GM12873 (cell line): Measurements from ENCODE around the gene DYNLT5.

Source experiments
- TF ChIP-seq, protein P1 (sequence below): IDR thresholded peaks from 2 replicates; pipeline ENCODE4 v1.5.1; 2012; ENCODE audit warnings: low read depth, mild to moderate bottlenecking, moderate library complexity, low read length, control low read depth; ENCODE audit not compliant: insufficient read depth; ENCODE audit errors: missing control alignments

The DYNLT5 gene, protein sequence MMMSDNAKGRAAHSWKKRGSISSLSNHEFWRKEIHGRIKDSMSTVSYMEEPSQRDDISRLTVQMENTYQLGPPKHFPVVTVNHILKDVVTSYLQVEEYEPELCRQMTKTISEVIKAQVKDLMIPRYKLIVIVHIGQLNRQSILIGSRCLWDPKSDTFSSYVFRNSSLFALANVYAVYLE

DNA sequence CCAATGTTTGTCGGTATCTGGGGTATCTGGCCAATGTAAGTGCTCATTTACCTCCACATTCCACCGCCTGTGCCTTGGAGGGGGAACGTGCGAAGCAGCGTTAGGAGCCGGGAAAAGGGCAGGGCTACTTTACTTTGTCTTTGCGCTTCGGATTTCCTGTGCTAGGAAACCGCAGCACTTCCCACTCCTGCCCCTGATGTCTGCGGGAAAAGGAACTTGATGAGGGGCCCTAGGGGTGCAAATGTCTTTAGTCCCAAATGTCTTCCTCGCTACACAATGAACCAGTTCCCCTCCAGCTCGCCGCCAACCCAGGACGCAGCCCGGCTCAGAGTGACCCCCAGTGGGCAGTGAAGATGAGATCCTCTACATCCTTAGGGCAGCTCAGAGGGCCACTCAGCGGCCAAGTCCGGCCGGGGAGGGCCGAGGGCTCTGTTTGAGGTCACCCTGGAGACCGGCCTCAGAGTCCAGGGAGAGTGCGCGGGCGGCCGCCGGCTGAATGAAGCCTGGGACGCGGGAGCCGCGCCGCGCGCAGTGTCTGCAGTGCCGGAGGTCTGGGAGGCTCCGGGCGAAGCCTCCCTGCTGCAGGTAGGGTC is at the start of gene DYNLT5:
Gene DYNLT5 (plus strand): TSS at position 460 of the 593 bp plus-strand sequence. CDS start 2,200 bp downstream, outside the sequence.
- TF ChIP-seq, protein P1, sequence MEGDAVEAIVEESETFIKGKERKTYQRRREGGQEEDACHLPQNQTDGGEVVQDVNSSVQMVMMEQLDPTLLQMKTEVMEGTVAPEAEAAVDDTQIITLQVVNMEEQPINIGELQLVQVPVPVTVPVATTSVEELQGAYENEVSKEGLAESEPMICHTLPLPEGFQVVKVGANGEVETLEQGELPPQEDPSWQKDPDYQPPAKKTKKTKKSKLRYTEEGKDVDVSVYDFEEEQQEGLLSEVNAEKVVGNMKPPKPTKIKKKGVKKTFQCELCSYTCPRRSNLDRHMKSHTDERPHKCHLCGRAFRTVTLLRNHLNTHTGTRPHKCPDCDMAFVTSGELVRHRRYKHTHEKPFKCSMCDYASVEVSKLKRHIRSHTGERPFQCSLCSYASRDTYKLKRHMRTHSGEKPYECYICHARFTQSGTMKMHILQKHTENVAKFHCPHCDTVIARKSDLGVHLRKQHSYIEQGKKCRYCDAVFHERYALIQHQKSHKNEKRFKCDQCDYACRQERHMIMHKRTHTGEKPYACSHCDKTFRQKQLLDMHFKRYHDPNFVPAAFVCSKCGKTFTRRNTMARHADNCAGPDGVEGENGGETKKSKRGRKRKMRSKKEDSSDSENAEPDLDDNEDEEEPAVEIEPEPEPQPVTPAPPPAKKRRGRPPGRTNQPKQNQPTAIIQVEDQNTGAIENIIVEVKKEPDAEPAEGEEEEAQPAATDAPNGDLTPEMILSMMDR, result peak; percentile 4

DNA sequence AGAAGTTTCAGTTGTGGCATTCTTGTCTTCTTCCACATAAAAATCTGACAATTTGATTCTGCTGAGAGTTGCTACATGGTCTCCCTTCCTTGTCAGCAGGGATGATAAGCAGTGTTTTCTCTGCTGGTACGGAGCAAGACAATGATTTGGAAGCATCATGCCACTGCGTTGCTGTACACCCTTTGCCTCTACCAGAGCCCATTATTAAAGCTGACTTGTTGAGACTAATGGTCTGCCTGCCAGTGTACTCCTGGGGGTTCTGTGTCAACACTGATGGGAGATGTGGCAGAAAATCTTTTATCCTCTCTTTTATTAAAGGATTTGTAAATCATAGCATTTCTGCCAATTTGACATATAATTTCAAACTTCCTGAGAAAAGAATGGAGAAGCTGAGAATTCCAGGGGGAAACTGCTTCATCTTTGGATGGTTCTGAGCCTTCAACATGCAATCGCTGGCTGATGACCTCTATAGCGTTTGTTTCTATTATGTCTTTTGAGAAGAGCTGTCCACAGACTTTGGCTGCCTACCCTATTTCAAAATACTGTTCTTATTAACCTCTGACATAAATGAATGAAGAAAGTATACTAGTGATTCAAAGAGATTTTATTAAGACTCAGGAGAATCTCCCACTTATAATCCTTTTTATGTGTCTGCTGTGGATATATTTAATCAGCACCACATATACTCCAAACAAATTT is 47.9 kb upstream of the DYNLT5 start:
- TF ChIP-seq, protein P1, result no peak

DNA sequence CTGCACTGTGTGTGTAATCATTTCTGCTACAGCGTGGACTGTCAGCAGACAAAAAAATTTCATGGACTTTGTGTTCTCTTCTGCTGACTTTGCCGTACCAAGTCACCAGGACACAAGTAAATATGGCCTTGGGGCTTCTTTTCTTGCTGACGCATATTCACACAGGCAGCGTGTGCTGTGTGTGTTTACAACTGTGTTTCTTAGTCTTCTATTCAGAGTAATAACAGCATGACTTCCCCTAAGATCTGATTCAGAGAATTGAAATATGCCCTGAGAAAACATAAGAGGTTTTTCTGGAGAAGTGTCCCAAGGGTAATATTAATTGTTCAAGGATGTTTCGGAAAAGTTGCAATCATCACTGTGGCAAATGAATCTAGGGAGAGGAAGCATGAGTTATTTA is 47.1 kb upstream of the DYNLT5 start:
- TF ChIP-seq, protein P1, result no peak

DNA sequence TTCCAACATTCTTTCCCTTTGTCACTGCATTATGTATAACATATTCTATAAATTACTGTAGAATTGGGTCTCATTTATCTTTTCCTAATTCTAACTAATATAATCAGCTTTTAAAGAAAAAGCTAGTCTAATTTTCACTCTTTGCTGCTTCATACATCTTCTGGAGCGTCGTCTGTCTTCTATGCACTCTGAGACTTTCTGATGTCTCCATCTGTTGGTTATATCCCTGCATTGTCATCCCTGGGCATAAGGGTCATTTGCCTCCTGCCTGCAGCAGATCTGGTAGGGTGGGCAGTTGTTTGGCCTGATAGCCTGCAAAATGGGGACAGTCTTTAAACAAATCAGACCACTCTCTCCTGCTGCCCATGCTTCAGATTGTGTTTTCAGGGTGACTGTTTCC is 40.8 kb upstream of the DYNLT5 start:
- TF ChIP-seq, protein P1, result peak; percentile 4

DNA sequence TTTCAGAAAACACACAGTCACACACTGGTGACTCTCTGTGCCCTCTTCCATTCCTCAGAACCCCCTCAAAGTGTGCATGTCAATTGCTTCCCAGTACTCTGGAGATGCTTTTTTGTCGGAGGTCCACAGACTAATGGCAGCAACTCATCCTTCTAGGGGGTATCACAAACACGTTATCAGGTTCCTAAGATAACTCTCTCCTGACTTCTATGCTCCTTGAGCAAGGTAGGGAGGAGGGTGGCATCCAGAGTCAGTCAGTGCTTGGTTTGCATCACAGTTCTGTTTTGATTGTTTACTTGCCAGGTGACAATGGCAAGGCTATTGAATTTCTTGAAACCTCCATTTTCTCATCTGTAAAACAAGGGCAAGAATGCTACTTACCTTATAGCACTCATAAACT is 39.4 kb upstream of the DYNLT5 start:
- TF ChIP-seq, protein P1, result no peak

DNA sequence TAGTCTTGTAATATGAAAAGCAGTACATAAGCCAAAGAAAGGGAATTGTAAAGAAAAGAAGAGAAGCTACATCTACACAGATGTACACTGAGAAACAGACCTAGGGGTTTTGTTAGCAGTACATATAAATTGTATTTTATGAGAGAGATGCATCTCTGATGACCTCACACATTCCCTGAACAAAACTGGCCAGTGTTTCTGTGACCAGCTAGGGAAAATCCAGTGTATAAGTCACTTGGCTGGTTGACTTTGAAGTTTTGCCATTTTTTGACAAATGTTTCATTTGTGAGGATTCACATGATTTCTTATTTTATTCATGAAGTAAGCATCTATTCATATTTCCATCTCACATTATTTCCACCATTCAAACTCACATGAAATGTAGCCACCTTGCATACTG is 28.3 kb upstream of the DYNLT5 start:
- TF ChIP-seq, protein P1, result no peak

DNA sequence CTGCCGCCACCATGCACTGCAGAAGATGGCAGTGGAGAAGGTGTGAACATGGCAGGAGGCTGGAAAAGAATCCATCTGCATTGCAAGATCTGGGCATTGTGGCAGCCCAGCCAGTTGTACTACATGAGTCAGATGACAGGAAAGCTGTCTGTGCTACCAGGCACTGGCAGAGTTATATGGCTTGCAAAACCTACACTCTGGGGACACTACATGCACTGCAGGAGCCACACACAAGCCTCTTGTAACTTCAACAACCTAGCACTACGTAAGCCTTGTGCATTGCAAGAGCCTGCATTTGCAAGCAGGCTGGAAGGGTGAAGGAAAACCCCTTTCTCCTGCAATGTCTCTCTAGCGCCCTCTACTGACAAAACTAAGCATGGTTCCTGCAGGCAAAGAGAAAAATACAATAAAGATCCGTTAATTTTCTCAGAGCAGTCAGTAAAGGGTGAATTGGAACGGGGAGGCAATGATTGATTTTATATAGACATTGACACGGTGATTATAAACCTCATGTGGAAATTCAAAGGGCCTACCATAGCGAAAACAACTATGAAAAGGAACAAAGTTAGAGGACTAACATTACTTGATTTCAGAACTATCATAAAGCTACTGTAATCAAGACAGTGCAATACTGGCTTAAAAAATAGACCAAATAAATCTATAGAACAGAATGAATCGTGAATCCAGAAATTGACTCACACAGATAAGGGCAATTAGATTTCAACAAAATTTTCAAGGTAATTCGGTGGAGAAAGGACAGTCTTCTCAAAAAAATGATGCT is 26.2 kb upstream of the DYNLT5 start:
- TF ChIP-seq, protein P1, result peak; percentile 96
